Right lobe of liver (tissue), 4 donors: ENCODE results near the gene APLN.

Source experiments
- CTCF ChIP-seq, 4 donors: fragments of 200-600 bp in 3 of 4; fragments of 450-650 bp in 1 of 4; IDR thresholded peaks; one replicate each; pipeline versions ENCODE4 v1.5.1 to v1.8.0; 2016 to 2022; ENCODE audit warnings: antibody characterized with exemption in 4 of 4, mild to moderate bottlenecking in 2 of 4
- POLR2A ChIP-seq: fragments of 450-650 bp; IDR thresholded peaks from one replicate; pipeline ENCODE4 v1.6.1; 2017; ENCODE audit warnings: antibody characterized with exemption, mild to moderate bottlenecking
- donor health status: DM: no; HTN: no; CAD: no.
- donor health status: DM: no; HTN: no; CAD: no.
- donor health status: DM: no; HTN: yes; CAD: no.

GRCh38 chrX:129663171-129663570, 8.4 kb upstream of the APLN start:
- TF ChIP-seq CTCF (IDR thresholded peaks at IDR 0.05): no peak
- TF ChIP-seq POLR2A: no peak
